Loucy (cell line): Measurements from ENCODE around the gene COL26A1.
A peak's percentile ranks its signal among the peaks of the same experiment; 100 is the strongest.
"Not testable (repeated sequence)": the region's sequence is repeated elsewhere in the genome, so short reads cannot be mapped to it uniquely, and the experiment has no call there.

ENCODE experiments used
- H2AFZ ChIP-seq: fragments of 200-600 bp; sonication (generic); 2 replicates; pipeline ENCODE4 v1.6.0; 2016; ENCODE audit warnings: antibody characterized with exemption, mild to moderate bottlenecking, low read length, moderate library complexity
- H3F3A ChIP-seq: fragments of 200-600 bp; 2 replicates; pipeline ENCODE4 v1.6.0; 2016; ENCODE audit warnings: antibody characterized with exemption, low read depth, mild to moderate bottlenecking
- H3K27me3 ChIP-seq: fragments of 200-600 bp; sonication (generic); 2 replicates; pipeline ENCODE4 v1.6.1; 2014; ENCODE audit warnings: low read length, mild to moderate bottlenecking; ENCODE audit not compliant: insufficient read depth, poor library complexity, severe bottlenecking
- H3K36me3 ChIP-seq: fragments of 200-600 bp; sonication (generic); 2 replicates; pipeline ENCODE4 v1.6.1; 2016; ENCODE audit warnings: low read length; ENCODE audit not compliant: insufficient read depth
- H3K4me1 ChIP-seq: fragments of 200-600 bp; sonication (generic); 2 replicates; pipeline ENCODE4 v1.5.1; 2014; ENCODE audit warnings: low read length, mild to moderate bottlenecking; ENCODE audit not compliant: insufficient read depth, poor library complexity, severe bottlenecking
- H3K4me2 ChIP-seq: fragments of 200-600 bp; sonication (generic); 2 replicates; pipeline ENCODE4 v1.6.0; 2014; ENCODE audit warnings: antibody characterized with exemption, low read length, low read depth, mild to moderate bottlenecking; ENCODE audit not compliant: poor library complexity, severe bottlenecking
- H3K4me3 ChIP-seq: fragments of 200-600 bp; sonication (generic); 2 replicates; pipeline ENCODE4 v1.5.1; 2014; ENCODE audit warnings: low read length, mild to moderate bottlenecking, mixed read lengths; ENCODE audit not compliant: poor library complexity, severe bottlenecking
- H3K79me2 ChIP-seq: fragments of 200-600 bp; sonication (generic); 2 replicates; pipeline ENCODE4 v1.6.1; 2014; ENCODE audit warnings: low read length; ENCODE audit not compliant: insufficient read depth
- H3K9ac ChIP-seq: fragments of 200-600 bp; sonication (generic); 2 replicates; pipeline ENCODE4 v1.6.0; 2014; ENCODE audit warnings: mild to moderate bottlenecking, low read depth, low read length, moderate library complexity; ENCODE audit not compliant: poor library complexity, severe bottlenecking
- H3K9me2 ChIP-seq: fragments of 200-600 bp; sonication (generic); replicated peaks from 2 replicates; pipeline ENCODE4 v1.6.1; 2016; ENCODE audit warnings: low read depth, low read length, mixed read lengths
- H3K9me3 ChIP-seq: fragments of 200-600 bp; sonication (generic); 2 replicates; pipeline ENCODE4 v1.6.1; 2014; ENCODE audit warnings: mild to moderate bottlenecking, antibody characterized with exemption, low read length, low read depth; ENCODE audit not compliant: insufficient read depth
- H4K20me1 ChIP-seq: fragments of 200-600 bp; sonication (generic); 2 replicates; pipeline ENCODE4 v1.6.0; 2014; ENCODE audit warnings: antibody characterized with exemption, low read length, mild to moderate bottlenecking; ENCODE audit not compliant: insufficient read depth, poor library complexity, severe bottlenecking
- EZH2phosphoT487 ChIP-seq: fragments of 200-600 bp; IDR thresholded peaks from 2 replicates; pipeline ENCODE4 v1.6.1; 2018; ENCODE audit warnings: antibody characterized with exemption, mild to moderate bottlenecking, moderate library complexity, borderline replicate concordance
- TF ChIP-seq, protein P1 (sequence below): fragments of 200-600 bp; sonication (generic); conservative IDR thresholded peaks from 2 replicates; pipeline ENCODE4 v1.5.1; 2014; ENCODE audit warnings: mild to moderate bottlenecking, antibody characterized with exemption, low read length

The COL26A1 gene

DNA sequence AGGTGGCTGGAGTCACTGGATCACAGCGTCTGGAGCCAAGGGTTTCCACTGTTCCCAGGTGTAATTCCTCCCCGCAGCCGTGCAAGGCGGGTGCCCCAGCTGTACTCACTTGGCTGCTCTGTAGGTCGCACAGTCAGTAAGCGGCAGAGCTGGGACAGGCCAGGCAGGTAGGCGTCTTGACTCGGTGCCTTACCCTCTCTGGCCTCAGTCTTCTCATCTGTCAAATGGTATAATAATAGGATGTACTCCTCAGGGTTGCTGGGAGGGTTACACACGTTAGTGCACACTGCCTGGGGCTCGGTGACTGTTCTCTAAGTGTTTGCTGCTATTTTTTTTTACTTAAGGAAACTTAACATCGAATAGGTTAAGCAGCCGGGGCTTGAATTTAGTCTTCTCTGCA is 239.4 kb downstream of the COL26A1 start:
- Histone ChIP-seq H3K79me2 (no peaks in the 10 kb centered on the region), H3K9me3 (no peaks in the 10 kb centered on the region), H3K9me2 (no peaks in the 10 kb centered on the region), H3K4me3 (no peak overlapping the region), H3F3A (no peaks in the 10 kb centered on the region), H4K20me1 (no peaks in the 10 kb centered on the region), H3K36me3 (no peaks in the 10 kb centered on the region), H2AFZ (no peak overlapping the region), H3K27me3 (no peaks in the 10 kb centered on the region), H3K4me2 (no peak overlapping the region), H3K9ac (no peak overlapping the region), H3K4me1 (no peaks in the 10 kb centered on the region)
- TF ChIP-seq, protein P1, sequence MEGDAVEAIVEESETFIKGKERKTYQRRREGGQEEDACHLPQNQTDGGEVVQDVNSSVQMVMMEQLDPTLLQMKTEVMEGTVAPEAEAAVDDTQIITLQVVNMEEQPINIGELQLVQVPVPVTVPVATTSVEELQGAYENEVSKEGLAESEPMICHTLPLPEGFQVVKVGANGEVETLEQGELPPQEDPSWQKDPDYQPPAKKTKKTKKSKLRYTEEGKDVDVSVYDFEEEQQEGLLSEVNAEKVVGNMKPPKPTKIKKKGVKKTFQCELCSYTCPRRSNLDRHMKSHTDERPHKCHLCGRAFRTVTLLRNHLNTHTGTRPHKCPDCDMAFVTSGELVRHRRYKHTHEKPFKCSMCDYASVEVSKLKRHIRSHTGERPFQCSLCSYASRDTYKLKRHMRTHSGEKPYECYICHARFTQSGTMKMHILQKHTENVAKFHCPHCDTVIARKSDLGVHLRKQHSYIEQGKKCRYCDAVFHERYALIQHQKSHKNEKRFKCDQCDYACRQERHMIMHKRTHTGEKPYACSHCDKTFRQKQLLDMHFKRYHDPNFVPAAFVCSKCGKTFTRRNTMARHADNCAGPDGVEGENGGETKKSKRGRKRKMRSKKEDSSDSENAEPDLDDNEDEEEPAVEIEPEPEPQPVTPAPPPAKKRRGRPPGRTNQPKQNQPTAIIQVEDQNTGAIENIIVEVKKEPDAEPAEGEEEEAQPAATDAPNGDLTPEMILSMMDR, result no peak
- no peak for TF ChIP-seq EZH2phosphoT487

DNA sequence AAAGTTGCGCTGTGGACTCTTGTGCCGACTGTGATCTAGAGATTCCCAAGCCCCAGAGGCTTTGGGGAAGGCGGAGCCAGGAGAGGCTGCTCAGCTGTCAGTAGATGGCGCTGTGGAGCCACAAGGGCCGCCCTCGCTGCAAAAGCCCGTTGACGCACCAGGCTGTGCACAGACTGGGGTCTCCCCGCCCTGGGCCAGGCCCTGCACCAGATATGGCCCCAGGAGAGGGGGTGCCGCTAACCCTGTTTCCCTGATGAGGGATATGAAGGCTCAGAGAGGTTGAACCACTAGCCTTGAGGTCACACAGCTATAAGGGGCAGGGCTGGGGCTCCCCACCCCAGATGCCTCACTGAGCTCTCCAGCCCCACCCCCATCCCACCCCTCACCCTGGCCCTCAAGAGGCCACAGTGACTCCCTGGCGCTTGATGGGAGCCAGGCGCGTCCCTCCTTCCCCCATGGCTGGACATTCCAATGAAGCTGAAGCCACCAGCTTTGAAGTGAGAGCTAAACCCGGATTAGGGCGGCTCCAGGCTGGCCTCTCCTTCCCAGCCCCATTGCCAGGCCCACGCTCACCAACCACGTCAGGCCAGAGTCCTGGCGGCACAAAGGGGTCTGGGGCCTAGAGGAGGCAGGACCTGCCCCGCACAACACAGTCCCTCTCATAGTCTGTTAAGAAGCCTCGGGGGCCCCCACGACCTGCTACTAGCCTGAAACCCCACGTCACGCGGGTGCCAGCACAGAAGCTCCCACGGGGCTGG is 240.0 kb downstream of the COL26A1 start:
- Histone ChIP-seq H3K4me2 (no peak overlapping the region), H3K9ac (no peak overlapping the region), H3K27me3 (no peaks in the 10 kb centered on the region), H4K20me1 (no peaks in the 10 kb centered on the region), H3K9me3 (no peaks in the 10 kb centered on the region), H3K4me1 (no peaks in the 10 kb centered on the region), H3K4me3 (no peak overlapping the region), H2AFZ (peak overlapping the region; percentile 69), H3K36me3 (no peaks in the 10 kb centered on the region), H3F3A (no peaks in the 10 kb centered on the region), H3K9me2 (no peaks in the 10 kb centered on the region), H3K79me2 (no peaks in the 10 kb centered on the region)
- TF ChIP-seq, protein P1, result peak; percentile 90
- no peak for TF ChIP-seq EZH2phosphoT487

DNA sequence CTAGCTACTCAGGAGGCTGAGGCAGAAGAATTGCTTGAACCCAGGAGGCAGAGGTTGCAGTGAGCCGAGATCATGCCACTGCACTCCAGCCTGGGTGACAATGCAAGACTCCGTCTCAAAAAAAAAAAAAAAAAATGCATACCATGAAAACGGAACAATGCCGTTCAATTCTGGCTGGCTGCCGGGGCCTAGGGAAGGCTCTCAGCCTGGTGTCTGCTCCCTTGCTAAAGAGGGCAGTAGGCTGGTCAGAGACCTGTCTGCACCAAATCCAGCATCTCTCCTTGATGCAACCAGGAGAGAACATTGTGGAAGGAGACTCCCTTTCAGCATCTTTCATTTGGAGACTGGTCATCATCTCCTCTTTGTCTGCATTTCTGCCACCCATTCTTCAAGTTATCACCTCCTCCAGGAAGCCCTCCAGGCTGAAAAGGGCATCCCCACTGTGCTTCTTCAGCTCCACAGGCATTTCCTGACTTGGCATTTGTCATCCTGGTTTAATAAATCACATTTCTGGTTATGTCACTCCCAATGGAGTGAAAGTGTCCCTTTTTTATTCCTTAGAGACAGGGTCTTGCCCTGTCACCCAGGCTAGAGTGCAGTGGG is 241.8 kb downstream of the COL26A1 start:
- H3K9me2 ChIP-seq, result no peaks in the 10 kb centered on the region
- H3K9me3 ChIP-seq, result no peaks in the 10 kb centered on the region
- no peaks in the 10 kb centered on the region for H3K36me3 ChIP-seq
- no peak overlapping the region for H3K4me2 ChIP-seq
- no peak overlapping the region for H2AFZ ChIP-seq
- no peak overlapping the region for H3K9ac ChIP-seq
- H3K27me3 ChIP-seq, result no peaks in the 10 kb centered on the region
- H3K4me1 ChIP-seq, result no peaks in the 10 kb centered on the region
- no peaks in the 10 kb centered on the region for H4K20me1 ChIP-seq
- no peak for TF ChIP-seq EZH2phosphoT487
- TF ChIP-seq, protein P1, result no peak
- H3K4me3 ChIP-seq, result no peak overlapping the region
- no peaks in the 10 kb centered on the region for H3F3A ChIP-seq
- no peaks in the 10 kb centered on the region for H3K79me2 ChIP-seq

DNA sequence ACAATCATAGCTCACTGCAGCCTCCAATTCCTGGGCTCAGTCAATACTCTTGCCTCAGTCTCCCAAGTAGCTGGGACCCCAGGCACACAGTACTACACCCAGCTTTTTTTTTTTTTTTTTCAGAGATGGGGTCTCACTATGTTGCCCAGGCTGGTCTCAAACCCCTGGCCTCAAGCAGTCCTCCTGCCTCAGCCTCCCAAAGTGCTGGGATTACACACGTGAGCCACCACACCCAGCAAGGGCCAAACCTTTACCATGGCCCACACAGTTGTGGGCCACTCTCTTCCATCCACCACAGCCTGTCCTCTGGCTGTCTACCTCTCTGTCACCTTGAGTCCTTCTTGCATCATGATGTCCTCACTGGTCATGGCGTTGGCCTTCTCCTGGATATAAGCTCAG is 242.3 kb downstream of the COL26A1 start:
- not testable (repeated sequence) for H2AFZ ChIP-seq, H3K9me3 ChIP-seq, H3K4me1 ChIP-seq, H3K9me2 ChIP-seq, H3K4me2 ChIP-seq, H3K36me3 ChIP-seq, H3K27me3 ChIP-seq, H3K9ac ChIP-seq, H3K79me2 ChIP-seq, H3K4me3 ChIP-seq, H4K20me1 ChIP-seq, H3F3A ChIP-seq
